ENCODE measurements around the gene TNK1.
"Not testable (repeated sequence)": the region's sequence is repeated elsewhere in the genome, so short reads cannot be mapped to it uniquely, and the experiment has no call there.

TNK1 gene

GRCh38 chr17:7380855-7381683 is at the start of gene TNK1:
Gene TNK1, plus strand, starts transcription at chr17:7381089. Its CDS starts 1,838 bp downstream, at chr17:7382927.
- TF ChIP-seq CTCF (conservative IDR thresholded peaks at IDR 0.05) (no peak), ZFX (IDR thresholded peaks at IDR 0.05) (peak; percentile 40; the same call in 1 of the 2 replicates)
- H3K27ac ChIP-seq: peak within 1 kb of the TSS; percentile 76

- H3K27ac ChIP-seq: no peak overlapping the region
- TF ChIP-seq ZFX (IDR thresholded peaks at IDR 0.05) (no peak), CTCF (conservative IDR thresholded peaks at IDR 0.05) (no peak)
Observed at GRCh38 chr17:7332111-7332510, 48.8 kb upstream of the TNK1 start.

- not testable (repeated sequence) for H3K27ac ChIP-seq
Observed at GRCh38 chr17:7332600-7333069, 48.3 kb upstream of the TNK1 start.

- H3K27ac ChIP-seq: no peak overlapping the region
- no peak for TF ChIP-seq ZFX (IDR thresholded peaks at IDR 0.05)
- TF ChIP-seq CTCF (conservative IDR thresholded peaks at IDR 0.05): no peak
Observed at GRCh38 chr17:7334938-7335538, 45.9 kb upstream of the TNK1 start.

- not testable (repeated sequence) for H3K27ac ChIP-seq
Observed at GRCh38 chr17:7335765-7336164, 45.1 kb upstream of the TNK1 start.

- TF ChIP-seq ZFX (IDR thresholded peaks at IDR 0.05) (no peak), CTCF (conservative IDR thresholded peaks at IDR 0.05) (no peak)
Observed at GRCh38 chr17:7336240-7337175, 44.4 kb upstream of the TNK1 start, which contains the start of gene ACAP1. Gene ACAP1, plus strand, starts transcription at chr17:7336529. Its CDS starts 206 bp downstream, at chr17:7336735.

GRCh38 chr17:7337600-7337999 is 43.3 kb upstream of the TNK1 start:
- not testable (repeated sequence) for H3K27ac ChIP-seq

More at GRCh38 chr17:7336240-7337175, 44.4 kb upstream of the TNK1 start, which contains the start of gene ACAP1:
- H3K27ac ChIP-seq: no peak within 1 kb of the TSS

GRCh38 chr17:7340179-7340578 is 40.7 kb upstream of the TNK1 start:
- no peak for TF ChIP-seq CTCF (conservative IDR thresholded peaks at IDR 0.05)
- TF ChIP-seq ZFX (IDR thresholded peaks at IDR 0.05): no peak
- H3K27ac ChIP-seq: no peak overlapping the region

All from C4-2B (cell line).